ENCODE measurements around the gene PLA2G4B.
"Not testable (repeated sequence)": the region's sequence is repeated elsewhere in the genome, so short reads cannot be mapped to it uniquely, and the experiment has no call there.

Gene PLA2G4B

DNA sequence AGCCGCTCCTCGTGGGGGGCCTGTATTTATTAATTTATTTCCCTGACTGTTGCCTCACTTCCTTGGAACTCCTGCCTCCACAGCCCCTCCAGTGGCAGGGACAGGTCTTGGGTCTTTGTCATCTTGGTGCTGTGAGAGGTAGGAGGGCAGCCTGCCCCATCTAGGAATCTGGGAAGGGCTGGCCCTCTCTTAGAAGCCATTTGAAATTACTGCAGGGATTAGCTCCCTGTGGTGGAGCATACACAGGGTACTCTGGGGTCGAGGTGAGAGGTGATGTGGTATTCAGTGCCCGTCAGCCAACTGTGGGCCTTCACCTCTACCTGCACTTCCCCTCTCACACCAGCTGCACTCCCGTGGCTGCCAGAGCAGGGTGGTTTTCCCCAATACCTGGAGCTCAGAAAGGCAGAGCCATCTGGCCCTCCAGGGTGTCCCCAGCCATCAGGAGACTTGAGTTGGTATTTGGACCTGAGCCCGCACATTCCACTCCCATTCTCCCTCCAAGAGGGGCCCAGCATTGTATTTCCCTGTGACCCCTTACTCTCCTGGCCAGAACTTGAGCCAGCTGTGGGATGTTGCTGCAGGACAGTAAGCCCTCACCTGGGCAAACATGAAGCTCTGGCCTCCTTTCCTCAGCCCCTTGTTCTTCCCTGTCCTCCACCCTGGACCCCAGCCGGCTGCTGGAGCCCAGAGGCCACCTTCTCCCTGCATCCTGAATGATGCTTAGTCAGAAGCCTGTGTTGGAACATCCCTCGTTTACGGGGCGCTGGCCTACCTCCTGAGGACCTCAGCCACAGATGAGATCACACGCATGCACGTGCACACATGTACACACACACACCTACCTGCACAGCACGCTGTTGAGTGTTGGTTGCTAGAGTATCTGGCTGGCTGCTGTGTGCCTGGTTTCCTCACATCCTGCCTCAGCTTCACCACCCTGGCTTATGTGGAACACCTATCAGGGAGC is 12.8 kb upstream of the PLA2G4B start:
- Histone ChIP-seq H3K4me1 (ENCODE audit: control insufficient read depth, insufficient read depth, low read length, poor library complexity, severe bottlenecking) (peaks cover 11% of the 10 kb centered on the region), H3K4me3 (ENCODE audit: insufficient read depth, low read depth, low read length, poor library complexity, severe bottlenecking) (no peak overlapping the region), H3K27ac (ENCODE audit: insufficient read depth, low read length, poor library complexity, severe bottlenecking) (no peak overlapping the region), H3K9me3 (ENCODE audit: control insufficient read depth, low read length) (no peaks in the 10 kb centered on the region), H3K36me3 (ENCODE audit: control insufficient read depth, insufficient read depth, low read length) (peaks cover 21% of the 10 kb centered on the region), H3K27me3 (replicated peaks; ENCODE audit: control insufficient read depth, insufficient read depth, low read length, poor library complexity, severe bottlenecking) (no peaks in the 10 kb centered on the region)
- DNase-seq: no peak

DNA sequence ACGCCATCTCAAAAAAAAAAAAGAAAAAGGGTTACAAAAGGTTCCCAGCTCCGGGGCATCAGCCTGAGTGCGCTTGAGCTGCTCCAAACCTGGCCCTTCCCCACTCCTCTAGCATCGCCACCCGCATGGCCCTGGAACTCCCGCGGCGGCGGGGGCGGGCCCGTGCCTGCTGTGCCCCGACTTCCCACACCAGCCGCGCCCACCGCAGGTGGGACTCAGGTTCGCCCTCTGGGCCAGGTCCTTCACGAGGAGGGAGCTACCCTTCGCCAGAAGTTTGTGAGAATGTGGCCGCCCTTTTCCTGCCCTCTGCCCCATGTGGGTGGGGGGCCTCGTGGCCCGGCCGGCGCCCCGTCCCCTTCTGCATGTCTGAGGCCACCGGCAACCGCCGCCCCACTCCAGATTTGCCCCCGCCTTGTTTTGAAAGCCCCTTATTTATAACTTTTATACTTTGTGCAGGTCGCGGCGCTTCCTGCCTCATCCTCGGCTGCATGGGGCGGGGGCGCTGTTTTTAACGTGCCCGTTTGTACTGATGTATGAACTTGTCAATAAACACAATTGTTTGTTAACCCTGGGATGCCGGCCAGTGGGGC is 11.3 kb upstream of the PLA2G4B start:
- peak; percentile 29 to 34 (median 34) for DNase-seq
- H3K9me3 ChIP-seq (ENCODE audit: control insufficient read depth, low read length): no peaks in the 10 kb centered on the region
- H3K4me3 ChIP-seq (ENCODE audit: insufficient read depth, low read depth, low read length, poor library complexity, severe bottlenecking): peak overlapping the region; percentile 93
- H3K27me3 ChIP-seq (replicated peaks; ENCODE audit: control insufficient read depth, insufficient read depth, low read length, poor library complexity, severe bottlenecking): no peaks in the 10 kb centered on the region
- peak overlapping the region; percentile 72 for H3K27ac ChIP-seq (ENCODE audit: insufficient read depth, low read length, poor library complexity, severe bottlenecking)
- peaks cover 21% of the 10 kb centered on the region for H3K36me3 ChIP-seq (ENCODE audit: control insufficient read depth, insufficient read depth, low read length)
- peaks cover 26% of the 10 kb centered on the region for H3K4me1 ChIP-seq (ENCODE audit: control insufficient read depth, insufficient read depth, low read length, poor library complexity, severe bottlenecking)

DNA sequence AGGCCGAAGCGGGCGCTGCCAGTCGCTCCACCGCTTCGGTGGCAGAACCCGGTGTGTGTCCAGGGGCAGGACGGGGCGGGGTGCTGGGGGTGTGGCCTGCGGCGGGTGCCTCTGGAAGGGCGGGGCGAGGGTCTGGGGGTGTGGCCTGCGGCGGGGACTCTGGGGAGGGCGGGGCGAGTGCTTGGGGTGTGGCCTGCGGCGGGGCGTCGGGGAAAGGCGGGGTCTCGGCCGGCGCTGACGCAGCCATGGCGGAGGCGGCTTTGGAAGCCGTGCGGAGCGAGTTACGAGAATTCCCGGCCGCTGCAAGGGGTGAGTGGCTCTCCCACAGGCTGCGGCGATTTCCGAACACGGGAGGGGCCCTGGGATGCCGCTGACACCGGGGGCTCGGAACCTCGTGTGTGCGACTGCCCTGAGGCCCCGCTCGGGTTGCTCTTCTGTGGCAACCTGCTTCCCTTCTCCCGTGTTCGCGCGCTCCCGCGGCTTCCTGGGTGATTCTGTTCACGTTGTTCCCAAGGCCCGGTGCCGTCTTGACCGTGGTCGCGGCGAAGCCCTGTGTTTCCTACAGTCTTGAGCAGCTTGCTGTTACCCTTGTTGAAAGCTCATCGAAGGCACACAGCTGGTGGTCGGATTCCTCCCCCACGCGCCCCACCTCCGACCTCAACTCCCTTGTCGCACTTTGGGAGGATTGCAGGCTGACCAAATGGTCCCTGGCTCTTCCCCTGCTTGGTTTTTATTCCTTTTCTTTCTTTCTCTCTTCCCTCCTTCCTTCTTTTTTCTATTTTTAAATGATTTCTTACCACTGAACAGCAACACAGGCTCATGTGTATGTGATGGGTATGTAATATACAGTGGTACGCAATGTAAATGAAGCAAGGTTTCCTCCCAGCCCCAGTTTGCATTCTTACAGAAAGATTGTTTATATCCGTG is 10.5 kb upstream of the PLA2G4B start, which contains the start of gene JMJD7:
JMJD7 (plus strand) TSS at position 213 of the 927 bp plus-strand sequence; CDS start at position 246, 33 bp downstream.
- peak; percentile 87 to 93 (median 93) for DNase-seq
- H3K4me1 ChIP-seq (ENCODE audit: control insufficient read depth, insufficient read depth, low read length, poor library complexity, severe bottlenecking): peaks cover 34% of the 10 kb centered on the region
- no peaks in the 10 kb centered on the region for H3K9me3 ChIP-seq (ENCODE audit: control insufficient read depth, low read length)
- H3K36me3 ChIP-seq (ENCODE audit: control insufficient read depth, insufficient read depth, low read length): peaks cover 14% of the 10 kb centered on the region
- H3K4me3 ChIP-seq (ENCODE audit: insufficient read depth, low read depth, low read length, poor library complexity, severe bottlenecking): peak within 1 kb of the TSS; percentile 93
- no peaks in the 10 kb centered on the region for H3K27me3 ChIP-seq (replicated peaks; ENCODE audit: control insufficient read depth, insufficient read depth, low read length, poor library complexity, severe bottlenecking)
- peak within 1 kb of the TSS; percentile 72 for H3K27ac ChIP-seq (ENCODE audit: insufficient read depth, low read length, poor library complexity, severe bottlenecking)

DNA sequence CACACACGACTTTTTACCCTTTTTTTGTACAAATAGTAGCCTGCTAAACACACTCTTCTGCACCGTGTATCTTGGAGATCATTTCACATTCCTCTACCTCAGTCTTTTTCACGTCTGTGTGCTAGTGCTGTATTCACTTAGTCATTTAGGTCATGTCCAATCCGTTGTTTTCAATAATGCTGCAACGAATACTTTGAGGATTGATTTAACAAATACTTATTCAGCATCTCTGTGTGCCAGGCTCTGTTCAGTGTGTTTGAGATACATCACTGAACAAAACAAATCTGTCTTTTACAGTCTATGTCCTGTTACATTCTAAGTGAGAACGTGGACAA is 9.9 kb upstream of the PLA2G4B start:
- DNase-seq: no peak
- H3K27me3 ChIP-seq (replicated peaks; ENCODE audit: control insufficient read depth, insufficient read depth, low read length, poor library complexity, severe bottlenecking): no peaks in the 10 kb centered on the region
- no peaks in the 10 kb centered on the region for H3K9me3 ChIP-seq (ENCODE audit: control insufficient read depth, low read length)
- H3K36me3 ChIP-seq (ENCODE audit: control insufficient read depth, insufficient read depth, low read length): peaks cover 8% of the 10 kb centered on the region
- peak overlapping the region; percentile 93 for H3K4me3 ChIP-seq (ENCODE audit: insufficient read depth, low read depth, low read length, poor library complexity, severe bottlenecking)
- no peak overlapping the region for H3K27ac ChIP-seq (ENCODE audit: insufficient read depth, low read length, poor library complexity, severe bottlenecking)
- H3K4me1 ChIP-seq (ENCODE audit: control insufficient read depth, insufficient read depth, low read length, poor library complexity, severe bottlenecking): peaks cover 34% of the 10 kb centered on the region

DNA sequence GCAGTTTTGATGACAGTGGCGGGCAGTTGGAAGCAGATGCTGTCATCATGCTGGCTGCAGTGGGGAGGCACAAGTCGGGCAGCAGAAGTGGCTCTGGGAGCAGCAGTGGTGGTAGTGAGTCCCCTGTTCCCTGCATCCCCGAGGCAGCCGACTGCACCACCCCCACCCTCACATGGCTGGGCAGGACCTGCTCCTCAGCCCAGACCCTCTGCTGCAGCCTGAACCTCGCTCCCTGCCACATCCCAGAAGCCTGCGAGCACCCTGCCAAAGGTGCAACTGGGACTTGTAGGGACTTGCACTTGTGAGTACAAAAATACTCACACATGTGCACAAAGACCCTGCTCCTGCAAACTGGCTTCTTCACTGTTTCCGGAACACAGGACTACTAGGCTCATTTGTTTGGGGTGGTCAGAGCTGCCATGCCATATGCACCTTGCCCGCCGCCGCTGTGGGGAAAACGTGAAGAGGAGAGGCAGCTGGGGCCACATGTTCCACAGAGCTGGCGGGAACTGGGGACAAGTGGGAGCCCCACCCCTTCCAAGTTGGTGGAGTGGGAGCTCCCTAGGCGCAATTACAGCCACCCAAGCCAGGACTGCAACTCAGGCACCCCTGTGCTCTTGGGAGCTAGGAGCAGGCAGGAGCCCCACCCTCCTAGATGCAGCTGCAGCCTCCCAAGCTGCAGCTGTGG is 8.5 kb upstream of the PLA2G4B start:
- Histone ChIP-seq H3K27ac (ENCODE audit: insufficient read depth, low read length, poor library complexity, severe bottlenecking) (no peak overlapping the region), H3K27me3 (replicated peaks; ENCODE audit: control insufficient read depth, insufficient read depth, low read length, poor library complexity, severe bottlenecking) (no peaks in the 10 kb centered on the region), H3K4me3 (ENCODE audit: insufficient read depth, low read depth, low read length, poor library complexity, severe bottlenecking) (no peak overlapping the region), H3K4me1 (ENCODE audit: control insufficient read depth, insufficient read depth, low read length, poor library complexity, severe bottlenecking) (peaks cover 34% of the 10 kb centered on the region), H3K36me3 (ENCODE audit: control insufficient read depth, insufficient read depth, low read length) (peaks cover 12% of the 10 kb centered on the region), H3K9me3 (ENCODE audit: control insufficient read depth, low read length) (no peaks in the 10 kb centered on the region)
- no peak for DNase-seq

DNA sequence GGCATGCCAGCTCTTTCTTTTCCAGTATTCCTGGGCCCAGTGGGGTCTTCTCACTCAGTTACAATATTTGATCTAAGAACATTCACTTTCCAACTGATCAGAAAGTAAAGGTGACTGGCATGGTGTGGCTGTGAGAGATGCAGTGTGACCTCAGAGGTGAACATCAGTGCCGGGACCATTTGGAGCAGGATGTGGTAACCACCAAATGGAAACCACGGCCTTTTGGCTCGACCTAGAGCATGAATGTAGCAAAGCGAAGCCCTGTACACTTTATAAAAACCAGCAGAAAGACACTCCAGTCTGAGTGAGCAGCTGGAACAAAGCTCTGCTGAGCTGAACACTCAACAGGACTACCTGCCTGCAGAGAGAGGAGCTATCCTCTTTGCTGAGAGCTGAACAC is 7.4 kb upstream of the PLA2G4B start:
- Histone ChIP-seq H3K27ac (ENCODE audit: insufficient read depth, low read length, poor library complexity, severe bottlenecking) (peak overlapping the region; percentile 2), H3K36me3 (ENCODE audit: control insufficient read depth, insufficient read depth, low read length) (peaks cover 19% of the 10 kb centered on the region), H3K4me1 (ENCODE audit: control insufficient read depth, insufficient read depth, low read length, poor library complexity, severe bottlenecking) (peaks cover 34% of the 10 kb centered on the region)
- H3K27me3 ChIP-seq (replicated peaks; ENCODE audit: control insufficient read depth, insufficient read depth, low read length, poor library complexity, severe bottlenecking); H3K4me3 ChIP-seq (ENCODE audit: insufficient read depth, low read depth, low read length, poor library complexity, severe bottlenecking); H3K9me3 ChIP-seq (ENCODE audit: control insufficient read depth, low read length): not testable (repeated sequence)
- peak; percentile 23 to 49 (median 30) for DNase-seq

DNA sequence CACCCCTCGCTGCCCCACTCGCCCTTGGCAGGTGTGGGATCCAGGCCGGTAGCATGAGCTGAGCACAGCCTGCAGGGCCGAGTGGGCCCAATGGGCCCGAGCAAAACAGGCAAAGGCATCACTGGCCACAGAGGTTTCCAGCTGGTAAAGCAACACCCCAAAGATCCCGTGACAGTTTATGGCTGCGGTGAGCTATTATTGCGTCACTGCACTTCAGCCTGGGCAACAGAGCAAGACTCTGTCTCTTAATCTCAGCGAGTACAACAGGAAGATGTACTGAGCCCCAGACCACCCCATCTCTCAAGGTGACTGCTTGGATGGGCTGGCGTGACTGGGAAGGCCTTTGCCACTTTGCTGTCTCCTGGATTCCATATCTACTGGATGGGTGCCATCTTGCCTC is 6.4 kb upstream of the PLA2G4B start:
- DNase-seq: no peak

DNA sequence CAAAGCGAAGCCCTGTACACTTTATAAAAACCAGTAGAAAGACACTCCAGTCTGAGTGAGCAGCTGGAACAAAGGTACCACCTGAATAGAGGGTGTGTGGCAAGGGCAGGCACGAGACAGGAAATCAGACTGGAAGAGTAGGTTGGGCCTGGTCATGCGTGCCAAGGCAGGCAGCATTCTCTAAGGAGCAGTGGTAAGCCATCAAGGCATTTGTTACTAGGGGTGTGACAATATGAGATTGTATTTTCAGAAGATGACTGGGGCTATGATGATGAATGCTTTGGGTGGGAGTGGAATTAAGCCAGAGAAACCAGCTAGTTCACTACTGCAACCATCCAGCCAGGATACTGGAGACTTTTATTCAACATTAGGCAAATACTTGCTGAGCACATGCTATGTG is 5.8 kb upstream of the PLA2G4B start:
- peaks cover 30% of the 10 kb centered on the region for H3K36me3 ChIP-seq (ENCODE audit: control insufficient read depth, insufficient read depth, low read length)
- no peak overlapping the region for H3K27ac ChIP-seq (ENCODE audit: insufficient read depth, low read length, poor library complexity, severe bottlenecking)
- no peak for DNase-seq

More for the DNA sequence above, 6.4 kb upstream of the PLA2G4B start:
- Histone ChIP-seq H3K9me3 (ENCODE audit: control insufficient read depth, low read length) (no peaks in the 10 kb centered on the region), H3K36me3 (ENCODE audit: control insufficient read depth, insufficient read depth, low read length) (peaks cover 26% of the 10 kb centered on the region), H3K27me3 (replicated peaks; ENCODE audit: control insufficient read depth, insufficient read depth, low read length, poor library complexity, severe bottlenecking) (no peaks in the 10 kb centered on the region), H3K4me1 (ENCODE audit: control insufficient read depth, insufficient read depth, low read length, poor library complexity, severe bottlenecking) (peaks cover 34% of the 10 kb centered on the region), H3K27ac (ENCODE audit: insufficient read depth, low read length, poor library complexity, severe bottlenecking) (no peak overlapping the region), H3K4me3 (ENCODE audit: insufficient read depth, low read depth, low read length, poor library complexity, severe bottlenecking) (no peak overlapping the region)

DNA sequence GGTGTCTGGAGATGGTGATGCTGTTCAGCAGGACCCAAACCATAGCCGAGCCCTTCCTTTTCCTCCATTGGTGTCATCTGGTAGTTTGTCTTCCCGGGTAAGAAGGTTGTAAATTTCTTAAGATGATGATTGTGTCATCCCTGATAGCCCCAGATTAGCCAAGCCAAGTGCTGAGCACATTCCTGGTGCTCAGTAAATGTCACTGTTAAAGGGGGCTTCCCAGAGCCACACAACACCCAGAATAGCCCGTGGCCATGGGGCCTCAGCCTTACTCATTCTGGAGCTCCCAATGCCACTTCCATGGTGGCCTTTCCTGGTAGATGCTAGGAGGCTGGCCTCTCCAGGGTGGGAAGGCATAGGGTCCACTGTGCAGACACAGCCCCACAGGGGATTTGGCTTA is 4.6 kb upstream of the PLA2G4B start:
- H3K4me1 ChIP-seq (ENCODE audit: control insufficient read depth, insufficient read depth, low read length, poor library complexity, severe bottlenecking): peaks cover 30% of the 10 kb centered on the region
- DNase-seq: no peak
- H3K27me3 ChIP-seq (replicated peaks; ENCODE audit: control insufficient read depth, insufficient read depth, low read length, poor library complexity, severe bottlenecking): no peaks in the 10 kb centered on the region

More for the DNA sequence above, 5.8 kb upstream of the PLA2G4B start:
- no peaks in the 10 kb centered on the region for H3K9me3 ChIP-seq (ENCODE audit: control insufficient read depth, low read length)
- no peak overlapping the region for H3K4me3 ChIP-seq (ENCODE audit: insufficient read depth, low read depth, low read length, poor library complexity, severe bottlenecking)
- peaks cover 34% of the 10 kb centered on the region for H3K4me1 ChIP-seq (ENCODE audit: control insufficient read depth, insufficient read depth, low read length, poor library complexity, severe bottlenecking)
- H3K27me3 ChIP-seq (replicated peaks; ENCODE audit: control insufficient read depth, insufficient read depth, low read length, poor library complexity, severe bottlenecking): no peaks in the 10 kb centered on the region

More for the DNA sequence above, 4.6 kb upstream of the PLA2G4B start:
- no peak overlapping the region for H3K4me3 ChIP-seq (ENCODE audit: insufficient read depth, low read depth, low read length, poor library complexity, severe bottlenecking)
- H3K9me3 ChIP-seq (ENCODE audit: control insufficient read depth, low read length): no peaks in the 10 kb centered on the region
- H3K36me3 ChIP-seq (ENCODE audit: control insufficient read depth, insufficient read depth, low read length): peaks cover 34% of the 10 kb centered on the region
- H3K27ac ChIP-seq (ENCODE audit: insufficient read depth, low read length, poor library complexity, severe bottlenecking): no peak overlapping the region
